ENCODE measurements around the gene PITPNM1. TPM values are rescaled to one million over a fixed set of nuclear protein-coding genes. Genes with fewer than 3 reads are reported as not detected.

Gene PITPNM1
- total and polyA plus RNA-seq, 9 donors = 4.9 to 11.6 (median 8.4) TPM

DNA sequence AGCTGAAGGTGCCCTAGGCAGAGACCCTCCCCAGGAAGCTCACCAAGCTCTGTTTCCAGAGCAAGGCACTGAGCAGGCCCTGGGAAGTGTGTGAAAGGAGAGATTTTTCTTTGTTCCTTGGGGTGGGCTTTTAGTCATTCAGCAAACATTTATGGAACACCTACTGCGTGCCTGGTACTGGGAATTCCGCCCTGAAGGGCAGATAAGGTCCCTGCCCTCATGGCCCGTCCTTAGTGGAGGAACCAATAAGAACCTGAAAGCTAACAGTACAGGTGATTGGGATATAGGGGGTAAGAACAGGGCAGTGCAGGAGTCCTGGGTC lies 40.0 kb downstream of the PITPNM1 start:
- Histone ChIP-seq H3K4me1 (ENCODE audit: control insufficient read depth, insufficient read depth, low read length) (peaks cover 35% of the 10 kb centered on the region), H3K27me3 (ENCODE audit: control insufficient read depth, insufficient read depth, low read length) (no peaks in the 10 kb centered on the region), H3K36me3 (ENCODE audit: control insufficient read depth, insufficient read depth, low read length) (peaks cover 9% of the 10 kb centered on the region), H3K27ac (ENCODE audit: low read length) (peak overlapping the region; percentile 82), H3K9me3 (replicated peaks; ENCODE audit: control insufficient read depth, low read depth, low read length) (no peaks in the 10 kb centered on the region), H3K4me3 (ENCODE audit: low read length) (peak overlapping the region; percentile 60)
- WGBS (ENCODE audit: insufficient coverage) = 79% methylated on average over 3 of the region's 3 CpGs
- DNase-seq = no peak

DNA sequence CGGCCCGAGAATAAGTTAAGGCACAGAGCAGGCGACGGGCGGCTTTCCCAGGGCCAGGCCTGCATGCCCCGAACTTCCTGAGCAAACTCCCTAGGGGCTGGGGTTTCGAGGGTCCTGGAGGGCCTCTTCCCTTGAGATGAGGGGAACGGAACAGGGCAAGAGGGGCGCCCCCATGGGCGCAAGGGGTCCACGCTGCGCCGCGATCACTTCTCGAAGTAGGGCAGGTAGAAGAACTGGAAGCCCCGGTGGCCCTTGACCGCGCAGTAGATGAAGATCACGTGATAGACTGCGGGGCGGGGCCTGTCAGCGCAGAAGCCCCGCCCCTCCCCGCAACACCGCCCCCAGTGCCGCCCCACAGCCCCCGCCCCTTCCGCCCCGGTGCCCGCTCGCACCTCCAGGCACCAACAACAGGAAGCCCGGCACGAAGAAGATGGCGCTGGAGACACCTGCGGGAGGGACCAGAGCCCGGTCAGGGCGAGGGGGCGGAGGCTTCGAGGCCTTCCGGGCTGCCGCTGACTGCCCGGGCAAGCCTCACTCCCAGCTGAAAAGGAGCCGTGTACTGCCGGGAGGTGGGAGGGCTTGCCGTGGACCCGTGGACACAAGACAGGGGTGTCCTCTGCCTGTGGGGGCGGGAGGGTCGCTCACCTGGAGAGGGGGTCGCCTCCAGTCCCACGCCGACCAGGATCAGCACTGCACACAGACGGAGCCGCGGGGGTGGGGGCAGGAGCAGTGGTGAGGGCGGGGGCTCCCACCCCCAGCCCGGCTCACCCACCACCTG lies 40.6 kb downstream of the PITPNM1 start:
- H3K9me3 ChIP-seq (replicated peaks; ENCODE audit: control insufficient read depth, low read depth, low read length) = no peaks in the 10 kb centered on the region
- DNase-seq = peak; percentile 76
- 6% methylated on average over 30 of the region's 56 CpGs for WGBS (ENCODE audit: insufficient coverage)

DNA sequence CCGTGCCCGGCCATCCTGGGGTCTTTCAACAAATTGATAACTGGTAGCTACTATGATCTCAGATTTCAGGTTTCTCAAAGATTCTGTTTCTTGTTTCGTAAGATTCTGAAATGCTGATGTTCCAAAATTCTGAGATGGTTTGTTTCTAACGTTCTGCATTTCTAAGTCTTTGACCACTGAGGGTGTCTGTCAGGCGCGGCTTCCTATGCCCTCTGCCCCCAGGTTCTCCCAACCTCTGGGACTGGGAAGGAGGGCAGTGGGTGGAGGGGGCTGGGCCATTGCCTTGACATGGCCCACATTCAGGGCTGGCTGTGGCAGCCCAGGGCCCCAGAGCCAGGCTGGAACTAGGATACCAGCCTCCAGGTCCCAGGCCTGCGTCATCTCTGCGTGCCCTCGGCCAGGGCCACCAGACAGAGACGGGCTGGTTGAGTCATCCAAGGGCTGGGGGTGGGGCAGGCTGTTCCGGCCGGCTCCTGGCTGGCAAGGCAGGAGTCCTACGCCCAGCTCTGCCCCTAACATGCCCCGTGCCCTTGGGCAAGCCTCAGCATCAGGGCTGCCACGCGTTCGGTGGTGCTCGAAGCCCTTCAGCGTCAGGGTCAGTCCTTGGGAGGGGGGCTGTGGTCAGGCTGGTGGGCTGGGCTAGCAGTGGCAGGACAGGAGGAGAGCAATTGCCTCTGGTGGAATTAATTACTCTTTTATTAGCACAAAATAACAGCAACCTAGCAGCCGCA lies 41.3 kb downstream of the PITPNM1 start:
- peak overlapping the region; percentile 60 for H3K4me3 ChIP-seq (ENCODE audit: low read length)

More for the DNA sequence above, 40.6 kb downstream of the PITPNM1 start:
- H3K4me1 ChIP-seq (ENCODE audit: control insufficient read depth, insufficient read depth, low read length) = peaks cover 33% of the 10 kb centered on the region
- H3K4me3 ChIP-seq (ENCODE audit: low read length) = peak overlapping the region; percentile 60
- peaks cover 9% of the 10 kb centered on the region for H3K36me3 ChIP-seq (ENCODE audit: control insufficient read depth, insufficient read depth, low read length)
- no peaks in the 10 kb centered on the region for H3K27me3 ChIP-seq (ENCODE audit: control insufficient read depth, insufficient read depth, low read length)
- peak overlapping the region; percentile 82 for H3K27ac ChIP-seq (ENCODE audit: low read length)

GRCh38 chr11:67463186-67463585 lies 42.0 kb downstream of the PITPNM1 start:
- H3K27me3 ChIP-seq (ENCODE audit: control insufficient read depth, insufficient read depth, low read length) = no peaks in the 10 kb centered on the region
- no peak overlapping the region for H3K27ac ChIP-seq (ENCODE audit: low read length)
- no peaks in the 10 kb centered on the region for H3K9me3 ChIP-seq (replicated peaks; ENCODE audit: control insufficient read depth, low read depth, low read length)
- 88% methylated on average over 2 of the region's 10 CpGs for WGBS (ENCODE audit: insufficient coverage)
- no peak overlapping the region for H3K4me3 ChIP-seq (ENCODE audit: low read length)
- DNase-seq = no peak
- H3K4me1 ChIP-seq (ENCODE audit: control insufficient read depth, insufficient read depth, low read length) = peaks cover 25% of the 10 kb centered on the region
- peaks cover 9% of the 10 kb centered on the region for H3K36me3 ChIP-seq (ENCODE audit: control insufficient read depth, insufficient read depth, low read length)

More for the DNA sequence above, 41.3 kb downstream of the PITPNM1 start:
- H3K27me3 ChIP-seq (ENCODE audit: control insufficient read depth, insufficient read depth, low read length) = no peaks in the 10 kb centered on the region
- H3K4me1 ChIP-seq (ENCODE audit: control insufficient read depth, insufficient read depth, low read length) = peaks cover 29% of the 10 kb centered on the region
- H3K9me3 ChIP-seq (replicated peaks; ENCODE audit: control insufficient read depth, low read depth, low read length) = no peaks in the 10 kb centered on the region
- WGBS (ENCODE audit: insufficient coverage) = 84% methylated on average over 11 of the region's 20 CpGs
- H3K36me3 ChIP-seq (ENCODE audit: control insufficient read depth, insufficient read depth, low read length) = peaks cover 9% of the 10 kb centered on the region
- DNase-seq = peak; percentile 21
- peak overlapping the region; percentile 82 for H3K27ac ChIP-seq (ENCODE audit: low read length)

DNA sequence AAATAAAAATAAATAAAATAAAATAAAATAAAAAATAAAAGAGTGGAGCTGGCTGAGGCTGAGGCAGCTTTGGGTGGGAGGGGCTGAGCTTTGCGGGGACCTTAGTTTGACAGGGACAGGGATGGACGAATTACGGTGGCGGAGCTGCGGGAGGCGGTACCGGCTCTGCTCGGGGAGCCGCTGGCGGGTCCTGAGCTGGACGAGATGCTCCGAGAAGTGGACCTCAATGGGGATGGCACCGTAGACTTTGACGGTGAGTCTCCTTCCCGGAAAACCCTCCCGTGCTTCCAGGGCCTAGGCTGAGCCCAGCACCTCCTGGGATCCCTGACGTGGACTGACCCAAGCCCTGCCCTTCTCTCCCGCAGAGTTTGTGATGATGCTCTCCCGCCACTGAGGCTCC lies 46.9 kb downstream of the PITPNM1 start:
- 77% methylated on average over 16 of the region's 19 CpGs for WGBS (ENCODE audit: insufficient coverage)
- H3K9me3 ChIP-seq (replicated peaks; ENCODE audit: control insufficient read depth, low read depth, low read length) = no peaks in the 10 kb centered on the region
- H3K4me3 ChIP-seq (ENCODE audit: low read length) = no peak overlapping the region
- H3K27ac ChIP-seq (ENCODE audit: low read length) = no peak overlapping the region
- H3K27me3 ChIP-seq (ENCODE audit: control insufficient read depth, insufficient read depth, low read length) = peaks cover 4% of the 10 kb centered on the region
- no peaks in the 10 kb centered on the region for H3K36me3 ChIP-seq (ENCODE audit: control insufficient read depth, insufficient read depth, low read length)
- no peak for DNase-seq
- H3K4me1 ChIP-seq (ENCODE audit: control insufficient read depth, insufficient read depth, low read length) = no peaks in the 10 kb centered on the region

DNA sequence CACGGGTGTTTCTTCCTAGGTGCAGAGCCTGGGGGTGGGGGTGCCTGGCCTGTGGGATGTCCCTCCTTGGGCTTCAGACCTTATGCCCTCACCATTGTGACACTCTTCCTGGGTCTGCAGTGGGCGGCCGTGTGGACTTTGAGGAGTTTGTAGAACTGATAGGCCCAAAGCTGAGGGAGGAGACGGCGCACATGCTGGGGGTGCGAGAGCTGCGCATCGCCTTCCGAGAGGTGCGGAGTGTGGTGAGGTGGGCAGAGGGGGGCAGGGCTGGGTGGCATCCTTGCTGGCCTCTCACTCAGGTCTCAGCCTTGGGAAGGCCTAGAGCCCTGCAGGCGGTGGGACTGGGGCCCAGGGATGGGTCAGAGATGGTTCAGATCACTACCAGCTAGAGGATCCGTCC lies 47.7 kb downstream of the PITPNM1 start:
- 95% methylated on average over 11 of the region's 12 CpGs for WGBS (ENCODE audit: insufficient coverage)
- peaks cover 2% of the 10 kb centered on the region for H3K4me1 ChIP-seq (ENCODE audit: control insufficient read depth, insufficient read depth, low read length)
- H3K27me3 ChIP-seq (ENCODE audit: control insufficient read depth, insufficient read depth, low read length) = peaks cover 4% of the 10 kb centered on the region
- DNase-seq = no peak
- no peak overlapping the region for H3K27ac ChIP-seq (ENCODE audit: low read length)
- H3K4me3 ChIP-seq (ENCODE audit: low read length) = no peak overlapping the region
- no peaks in the 10 kb centered on the region for H3K9me3 ChIP-seq (replicated peaks; ENCODE audit: control insufficient read depth, low read depth, low read length)
- H3K36me3 ChIP-seq (ENCODE audit: control insufficient read depth, insufficient read depth, low read length) = no peaks in the 10 kb centered on the region

DNA sequence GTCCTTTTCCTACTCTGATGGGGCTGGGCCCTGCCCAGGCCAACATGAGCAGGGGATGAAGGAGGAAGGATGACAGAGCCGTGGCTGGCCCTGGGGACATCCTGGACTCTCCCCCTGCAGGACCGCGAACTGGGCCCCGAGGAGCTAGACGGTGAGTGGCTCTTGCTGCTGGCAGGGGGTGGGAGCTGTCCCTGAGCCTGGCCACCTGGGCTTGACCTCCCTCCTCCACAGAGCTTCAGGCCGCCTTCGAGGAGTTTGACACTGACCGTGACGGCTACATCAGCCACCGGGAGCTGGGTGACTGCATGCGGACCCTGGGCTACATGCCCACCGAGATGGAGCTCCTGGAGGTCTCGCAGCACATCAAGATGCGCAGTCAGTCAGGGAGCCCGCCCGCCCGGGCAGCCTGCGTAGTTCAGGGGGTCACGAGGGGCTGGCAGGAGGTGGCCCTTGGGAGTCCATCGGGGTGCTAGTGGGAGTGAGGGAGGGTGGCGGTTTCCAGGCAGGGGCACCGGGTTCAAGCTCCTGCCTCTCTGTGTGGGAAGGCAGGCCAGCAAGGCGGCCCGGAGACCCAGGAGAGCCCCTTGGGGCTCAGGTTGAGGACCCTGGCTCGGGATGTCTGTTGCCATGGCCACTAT lies 49.0 kb downstream of the PITPNM1 start:
- H3K9me3 ChIP-seq (replicated peaks; ENCODE audit: control insufficient read depth, low read depth, low read length) = no peaks in the 10 kb centered on the region
- DNase-seq = no peak
- peaks cover 9% of the 10 kb centered on the region for H3K4me1 ChIP-seq (ENCODE audit: control insufficient read depth, insufficient read depth, low read length)
- 81% methylated on average over 18 of the region's 25 CpGs for WGBS (ENCODE audit: insufficient coverage)
- no peak overlapping the region for H3K27ac ChIP-seq (ENCODE audit: low read length)
- H3K4me3 ChIP-seq (ENCODE audit: low read length) = no peak overlapping the region
- peaks cover 4% of the 10 kb centered on the region for H3K27me3 ChIP-seq (ENCODE audit: control insufficient read depth, insufficient read depth, low read length)
- no peaks in the 10 kb centered on the region for H3K36me3 ChIP-seq (ENCODE audit: control insufficient read depth, insufficient read depth, low read length)

DNA sequence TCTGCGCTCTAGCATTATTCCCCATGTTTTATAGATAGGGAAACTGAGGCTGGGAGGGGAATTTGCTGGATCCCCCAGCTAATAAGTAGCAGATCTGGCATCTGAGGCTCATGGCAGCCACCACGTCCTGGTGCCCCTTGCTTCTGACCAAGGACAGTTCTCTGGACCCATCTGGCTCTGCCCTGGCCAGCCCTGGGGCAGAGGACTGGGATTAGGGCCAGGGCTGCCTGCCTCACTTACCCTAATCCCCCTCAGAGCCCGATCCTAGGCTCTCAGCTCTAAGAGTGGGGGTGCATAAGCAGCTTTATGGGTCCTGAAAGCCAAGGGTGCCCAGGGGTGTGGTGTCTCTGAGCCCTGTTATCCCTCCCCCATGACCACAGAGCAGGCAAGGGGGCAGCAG lies 50.1 kb downstream of the PITPNM1 start, which contains the start of gene CABP4:
TSS of gene CABP4 (plus strand) at position 301 of the 400 bp plus-strand sequence. CDS start at position 371, 70 bp downstream.
- Histone ChIP-seq H3K27me3 (ENCODE audit: control insufficient read depth, insufficient read depth, low read length) (peaks cover 4% of the 10 kb centered on the region), H3K4me3 (ENCODE audit: low read length) (no peak within 1 kb of the TSS), H3K9me3 (replicated peaks; ENCODE audit: control insufficient read depth, low read depth, low read length) (no peaks in the 10 kb centered on the region), H3K36me3 (ENCODE audit: control insufficient read depth, insufficient read depth, low read length) (no peaks in the 10 kb centered on the region), H3K27ac (ENCODE audit: low read length) (no peak within 1 kb of the TSS), H3K4me1 (ENCODE audit: control insufficient read depth, insufficient read depth, low read length) (peaks cover 9% of the 10 kb centered on the region)
- no CpG with 5 or more reads among the region's 3 CpGs for WGBS (ENCODE audit: insufficient coverage)
- DNase-seq = no peak

GRCh38 chr11:67453816-67454732 lies 51.1 kb downstream of the PITPNM1 start:
- WGBS (ENCODE audit: insufficient coverage) = 82% methylated on average over 13 of the region's 21 CpGs
- Histone ChIP-seq H3K4me1 (ENCODE audit: control insufficient read depth, insufficient read depth, low read length) (peaks cover 9% of the 10 kb centered on the region), H3K36me3 (ENCODE audit: control insufficient read depth, insufficient read depth, low read length) (no peaks in the 10 kb centered on the region), H3K27me3 (ENCODE audit: control insufficient read depth, insufficient read depth, low read length) (peaks cover 4% of the 10 kb centered on the region), H3K27ac (ENCODE audit: low read length) (no peak overlapping the region), H3K4me3 (ENCODE audit: low read length) (no peak overlapping the region), H3K9me3 (replicated peaks; ENCODE audit: control insufficient read depth, low read depth, low read length) (no peaks in the 10 kb centered on the region)
- no peak for DNase-seq

All from muscle of leg (tissue), 11 donors.